ENCODE data around the gene TMEM74B.

- TF ChIP-seq CTCF (conservative IDR thresholded peaks at IDR 0.05) (no peak), ZFX (IDR thresholded peaks at IDR 0.05) (no peak)
Measured at GRCh38 chr20:1134836-1135235, 49.9 kb downstream of the TMEM74B start.
